Measurements from ENCODE around the gene CCRL2.
"Not testable (repeated sequence)": the region's sequence is repeated elsewhere in the genome, so short reads cannot be mapped to it uniquely, and the experiment has no call there.

The CCRL2 gene

DNA sequence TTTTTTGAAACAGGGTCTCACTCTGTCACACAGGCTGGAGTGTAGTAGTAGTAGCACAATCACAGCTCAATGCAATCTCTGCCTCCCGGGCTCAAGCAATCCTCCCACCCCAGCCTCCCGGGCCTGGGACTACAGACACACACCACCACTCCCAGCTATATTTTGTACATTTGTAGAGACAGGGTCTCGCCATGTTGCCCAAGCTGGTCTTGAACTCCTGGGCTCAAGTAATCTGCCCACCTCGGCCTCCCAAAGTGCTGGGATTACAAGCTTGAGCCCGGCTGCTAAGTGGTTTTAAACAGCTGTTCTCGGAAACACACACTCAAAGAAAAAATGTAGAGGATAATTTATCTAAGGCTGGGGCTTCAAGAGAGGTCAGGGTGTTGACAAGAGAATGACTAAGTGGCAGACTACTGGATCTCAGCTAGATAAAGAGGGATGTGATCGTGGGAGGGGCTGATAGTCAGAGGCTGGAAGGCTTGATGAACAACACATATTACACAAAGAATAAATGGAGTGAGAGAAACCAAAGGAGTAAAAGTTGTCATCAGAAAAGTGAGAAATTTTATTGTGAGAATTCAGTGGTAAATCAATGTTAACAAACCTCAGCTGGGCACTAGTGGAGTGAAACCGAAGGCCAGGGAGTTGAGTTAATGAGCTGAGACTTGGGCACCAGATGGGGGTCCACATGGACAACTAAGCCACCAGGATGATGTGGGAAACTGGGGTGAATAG, 6.9 kb upstream of the CCRL2 start:
- Mint-ChIP-seq H3K36me3 (ENCODE audit: insufficient read depth) (peaks cover 2% of the 10 kb centered on the region), H3K27me3 (no peaks in the 10 kb centered on the region), H3K4me1 (no peaks in the 10 kb centered on the region), H3K9me3 (no peaks in the 10 kb centered on the region), H3K4me3 (no peak overlapping the region), H3K27ac (ENCODE audit: low read depth) (no peak overlapping the region)
- DNase-seq (ENCODE audit: low spot score in 2 of 2): no peak
- ATAC-seq (replicated peaks; ENCODE audit: extremely low read depth, poor library complexity, severe bottlenecking): no peak

DNA sequence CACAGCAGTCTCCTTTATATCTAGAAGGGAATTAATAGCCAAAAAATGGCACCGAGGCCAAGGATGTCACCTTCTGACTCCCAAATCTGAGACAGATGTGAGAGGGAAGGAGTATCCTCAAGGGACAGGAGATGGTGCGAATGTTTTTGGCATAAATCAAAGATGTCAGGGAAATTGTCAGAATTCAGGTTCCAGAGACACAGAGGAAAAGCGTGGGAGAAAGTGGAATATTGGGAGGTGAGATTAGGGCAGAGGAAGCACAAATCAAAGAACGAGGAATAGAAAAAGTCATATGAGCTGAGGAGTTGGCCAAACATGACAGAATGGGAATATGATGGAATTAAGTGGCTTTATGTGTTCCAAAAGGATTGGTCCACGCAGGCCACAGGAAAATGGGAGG, 6.2 kb upstream of the CCRL2 start:
- DNase-seq (ENCODE audit: low spot score in 2 of 2): no peak
- Mint-ChIP-seq H3K9me3 (no peaks in the 10 kb centered on the region), H3K4me1 (no peaks in the 10 kb centered on the region), H3K27ac (ENCODE audit: low read depth) (no peak overlapping the region), H3K4me3 (no peak overlapping the region), H3K36me3 (ENCODE audit: insufficient read depth) (peaks cover 2% of the 10 kb centered on the region), H3K27me3 (no peaks in the 10 kb centered on the region)
- no peak for ATAC-seq (replicated peaks; ENCODE audit: extremely low read depth, poor library complexity, severe bottlenecking)

DNA sequence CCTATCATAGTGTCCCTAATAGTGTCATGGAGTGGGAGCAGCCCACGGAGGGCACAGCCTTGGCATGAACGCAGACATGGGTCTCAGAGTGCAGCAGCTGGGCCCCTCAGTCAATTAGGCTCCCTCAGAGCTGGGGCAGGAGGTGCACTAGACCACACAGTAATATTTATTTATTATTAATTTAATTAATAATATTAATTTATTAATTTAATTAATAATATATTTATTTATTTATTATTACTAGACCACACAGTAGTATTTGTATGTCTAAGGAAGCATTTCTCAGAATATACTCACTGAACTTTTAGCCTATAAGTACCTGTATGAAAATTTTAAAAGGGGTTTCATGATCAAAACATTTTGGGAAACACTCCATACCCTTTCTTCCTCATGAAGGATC, 5.5 kb upstream of the CCRL2 start:
- ATAC-seq (replicated peaks; ENCODE audit: extremely low read depth, poor library complexity, severe bottlenecking) (no peak), DNase-seq (ENCODE audit: low spot score in 2 of 2) (no peak)
- H3K27ac Mint-ChIP-seq (ENCODE audit: low read depth): no peak overlapping the region
- H3K4me3 Mint-ChIP-seq: no peak overlapping the region
- H3K27me3 Mint-ChIP-seq: no peaks in the 10 kb centered on the region
- no peaks in the 10 kb centered on the region for H3K9me3 Mint-ChIP-seq
- H3K36me3 Mint-ChIP-seq (ENCODE audit: insufficient read depth): peaks cover 2% of the 10 kb centered on the region
- peaks cover 2% of the 10 kb centered on the region for H3K4me1 Mint-ChIP-seq

DNA sequence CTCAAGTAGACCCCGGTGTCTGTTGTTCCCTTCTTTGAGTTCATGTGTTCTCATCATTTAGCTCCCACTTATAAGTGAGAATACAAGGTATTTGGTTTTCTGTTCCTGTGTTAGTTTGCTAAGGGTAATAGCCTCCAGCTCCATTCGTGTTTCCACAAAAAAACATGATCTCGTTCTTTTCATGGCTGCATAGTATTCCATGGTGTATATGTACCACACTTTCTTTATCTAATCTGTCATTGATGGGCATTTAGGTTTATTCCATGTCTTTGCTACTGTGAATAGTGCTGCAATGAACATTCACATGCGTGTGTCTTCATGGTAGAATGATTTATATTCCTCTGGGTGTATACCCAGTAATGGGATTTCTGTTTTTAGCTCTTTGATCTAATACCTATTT, 4.2 kb upstream of the CCRL2 start:
- DNase-seq (ENCODE audit: low spot score in 2 of 2); ATAC-seq (replicated peaks; ENCODE audit: extremely low read depth, poor library complexity, severe bottlenecking); H3K36me3 Mint-ChIP-seq (ENCODE audit: insufficient read depth); H3K27ac Mint-ChIP-seq (ENCODE audit: low read depth); H3K9me3 Mint-ChIP-seq; H3K4me3 Mint-ChIP-seq; H3K27me3 Mint-ChIP-seq: not testable (repeated sequence)
- peaks cover 14% of the 10 kb centered on the region for H3K4me1 Mint-ChIP-seq

DNA sequence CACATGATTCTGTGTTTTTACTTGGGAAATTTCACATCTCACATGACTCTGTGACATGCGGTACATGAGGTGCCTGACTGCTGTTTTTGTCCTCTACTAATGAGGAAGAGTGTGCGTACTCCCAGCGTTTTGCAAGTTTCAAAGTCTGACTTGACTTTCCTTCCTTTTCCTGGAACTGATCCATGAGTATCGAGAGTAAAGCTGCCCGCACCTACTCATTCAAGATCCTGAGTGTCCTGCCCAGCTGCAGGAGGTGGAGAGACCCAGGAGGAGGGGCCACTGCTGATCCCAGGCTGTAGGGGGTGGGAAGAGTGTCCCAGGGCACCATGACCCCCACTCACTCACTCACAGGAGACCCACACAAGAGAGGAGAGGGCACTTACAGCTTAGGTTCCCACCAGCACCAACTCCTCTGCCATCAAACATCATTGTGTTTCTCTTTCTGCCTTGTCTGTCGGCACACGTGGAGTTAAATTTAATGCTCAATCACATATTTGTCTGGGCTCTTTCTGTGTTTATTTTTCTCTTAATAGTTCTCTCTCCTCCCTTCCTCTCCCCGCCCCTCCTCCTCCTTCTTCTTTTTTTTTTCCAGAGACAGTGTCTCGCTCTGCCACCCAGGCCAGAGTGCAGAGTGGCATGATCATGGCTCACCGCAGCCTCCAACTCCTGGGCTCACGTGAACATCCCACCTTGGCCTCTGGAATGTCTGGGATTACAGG, 1.6 kb upstream of the CCRL2 start:
- no peaks in the 10 kb centered on the region for H3K27me3 Mint-ChIP-seq
- peaks cover 2% of the 10 kb centered on the region for H3K36me3 Mint-ChIP-seq (ENCODE audit: insufficient read depth)
- H3K27ac Mint-ChIP-seq (ENCODE audit: low read depth): peak overlapping the region; percentile 99
- no peak overlapping the region for H3K4me3 Mint-ChIP-seq
- DNase-seq (ENCODE audit: low spot score in 2 of 2) (no peak), ATAC-seq (replicated peaks; ENCODE audit: extremely low read depth, poor library complexity, severe bottlenecking) (no peak)
- peaks cover 27% of the 10 kb centered on the region for H3K4me1 Mint-ChIP-seq
- no peaks in the 10 kb centered on the region for H3K9me3 Mint-ChIP-seq

DNA sequence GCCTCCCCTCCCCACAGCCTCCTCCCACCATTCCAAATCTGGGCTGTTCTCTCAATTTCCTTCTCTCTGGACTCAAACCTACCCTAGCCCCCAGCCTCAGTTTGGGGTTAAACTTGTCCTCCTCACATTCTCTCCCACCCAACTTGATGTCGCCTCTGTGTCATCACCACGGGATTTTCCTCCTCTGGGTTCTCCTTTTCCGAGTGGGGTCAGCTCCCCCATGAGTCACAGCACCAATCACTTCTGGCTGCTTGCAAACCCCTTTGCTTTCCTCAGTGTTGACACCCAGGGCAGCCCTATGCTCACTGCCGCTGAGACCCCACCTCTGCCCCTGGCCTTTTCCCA, 644 bp upstream of the CCRL2 start:
- no peak for DNase-seq (ENCODE audit: low spot score in 2 of 2)
- no peaks in the 10 kb centered on the region for H3K27me3 Mint-ChIP-seq
- no peaks in the 10 kb centered on the region for H3K9me3 Mint-ChIP-seq
- H3K4me3 Mint-ChIP-seq: no peak overlapping the region
- H3K36me3 Mint-ChIP-seq (ENCODE audit: insufficient read depth): peaks cover 2% of the 10 kb centered on the region
- H3K27ac Mint-ChIP-seq (ENCODE audit: low read depth): peak overlapping the region; percentile 99
- H3K4me1 Mint-ChIP-seq: peaks cover 27% of the 10 kb centered on the region
- no peak for ATAC-seq (replicated peaks; ENCODE audit: extremely low read depth, poor library complexity, severe bottlenecking)

DNA sequence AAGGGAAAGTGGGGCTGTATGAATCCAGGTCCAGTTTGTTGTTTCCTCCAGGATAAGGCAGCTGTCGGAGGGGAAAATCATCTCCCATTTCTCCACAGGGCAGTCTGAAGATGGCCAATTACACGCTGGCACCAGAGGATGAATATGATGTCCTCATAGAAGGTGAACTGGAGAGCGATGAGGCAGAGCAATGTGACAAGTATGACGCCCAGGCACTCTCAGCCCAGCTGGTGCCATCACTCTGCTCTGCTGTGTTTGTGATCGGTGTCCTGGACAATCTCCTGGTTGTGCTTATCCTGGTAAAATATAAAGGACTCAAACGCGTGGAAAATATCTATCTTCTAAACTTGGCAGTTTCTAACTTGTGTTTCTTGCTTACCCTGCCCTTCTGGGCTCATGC, 911 bp downstream of the CCRL2 start:
- Mint-ChIP-seq H3K4me3 (peak overlapping the region; percentile 86), H3K36me3 (ENCODE audit: insufficient read depth) (peaks cover 2% of the 10 kb centered on the region), H3K27ac (ENCODE audit: low read depth) (peak overlapping the region; percentile 99), H3K9me3 (no peaks in the 10 kb centered on the region), H3K27me3 (no peaks in the 10 kb centered on the region), H3K4me1 (peaks cover 27% of the 10 kb centered on the region)
- no peak for ATAC-seq (replicated peaks; ENCODE audit: extremely low read depth, poor library complexity, severe bottlenecking)
- DNase-seq (ENCODE audit: low spot score in 2 of 2): no peak

DNA sequence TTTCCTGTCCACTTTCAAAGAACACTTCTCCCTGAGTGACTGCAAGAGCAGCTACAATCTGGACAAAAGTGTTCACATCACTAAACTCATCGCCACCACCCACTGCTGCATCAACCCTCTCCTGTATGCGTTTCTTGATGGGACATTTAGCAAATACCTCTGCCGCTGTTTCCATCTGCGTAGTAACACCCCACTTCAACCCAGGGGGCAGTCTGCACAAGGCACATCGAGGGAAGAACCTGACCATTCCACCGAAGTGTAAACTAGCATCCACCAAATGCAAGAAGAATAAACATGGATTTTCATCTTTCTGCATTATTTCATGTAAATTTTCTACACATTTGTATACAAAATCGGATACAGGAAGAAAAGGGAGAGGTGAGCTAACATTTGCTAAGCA, 1.8 kb downstream of the CCRL2 start:
- Mint-ChIP-seq H3K27ac (ENCODE audit: low read depth) (no peak overlapping the region), H3K4me1 (peaks cover 27% of the 10 kb centered on the region), H3K9me3 (no peaks in the 10 kb centered on the region), H3K4me3 (no peak overlapping the region), H3K36me3 (ENCODE audit: insufficient read depth) (peaks cover 2% of the 10 kb centered on the region), H3K27me3 (no peaks in the 10 kb centered on the region)
- no peak for DNase-seq (ENCODE audit: low spot score in 2 of 2)
- ATAC-seq (replicated peaks; ENCODE audit: extremely low read depth, poor library complexity, severe bottlenecking): no peak

DNA sequence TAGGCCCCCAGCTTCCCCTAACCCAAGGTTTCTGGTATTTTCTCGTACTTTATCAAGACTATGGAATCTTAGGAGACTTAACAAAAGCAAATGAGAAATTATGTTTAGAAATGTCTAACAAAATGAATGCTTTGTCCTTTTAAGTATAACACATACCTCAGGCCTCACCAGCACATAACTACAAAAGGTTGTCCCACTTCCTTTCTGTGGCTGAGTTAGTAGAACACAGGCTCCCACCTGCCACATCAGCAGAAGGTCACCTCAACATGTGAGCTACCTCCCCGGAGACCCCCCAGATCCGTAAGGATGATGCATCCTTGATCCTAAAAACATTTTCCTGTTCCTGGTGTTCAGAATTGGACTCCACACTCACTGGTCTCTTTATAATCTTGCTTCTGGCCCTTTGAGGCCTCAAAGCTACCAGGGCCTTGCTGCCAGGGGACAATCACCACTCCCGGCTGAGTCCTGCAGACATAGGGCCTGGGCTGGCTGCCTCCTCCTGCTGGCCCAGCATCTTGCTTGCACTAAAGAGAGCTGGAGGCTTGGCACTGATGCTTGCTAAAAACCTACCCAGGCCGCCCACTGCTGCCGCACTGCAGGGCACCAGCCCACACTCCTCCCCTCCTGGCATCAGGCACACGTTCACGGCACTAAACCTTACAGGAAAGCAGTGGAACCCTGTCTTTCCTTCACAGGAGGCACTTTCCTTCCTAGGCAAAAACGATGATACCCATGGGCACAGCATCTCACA, 2.9 kb downstream of the CCRL2 start:
- H3K27ac Mint-ChIP-seq (ENCODE audit: low read depth): peak overlapping the region; percentile 32
- H3K27me3 Mint-ChIP-seq: no peaks in the 10 kb centered on the region
- no peaks in the 10 kb centered on the region for H3K9me3 Mint-ChIP-seq
- no peak for ATAC-seq (replicated peaks; ENCODE audit: extremely low read depth, poor library complexity, severe bottlenecking)
- peaks cover 27% of the 10 kb centered on the region for H3K4me1 Mint-ChIP-seq
- no peak for DNase-seq (ENCODE audit: low spot score in 2 of 2)
- no peak overlapping the region for H3K4me3 Mint-ChIP-seq
- H3K36me3 Mint-ChIP-seq (ENCODE audit: insufficient read depth): no peaks in the 10 kb centered on the region

DNA sequence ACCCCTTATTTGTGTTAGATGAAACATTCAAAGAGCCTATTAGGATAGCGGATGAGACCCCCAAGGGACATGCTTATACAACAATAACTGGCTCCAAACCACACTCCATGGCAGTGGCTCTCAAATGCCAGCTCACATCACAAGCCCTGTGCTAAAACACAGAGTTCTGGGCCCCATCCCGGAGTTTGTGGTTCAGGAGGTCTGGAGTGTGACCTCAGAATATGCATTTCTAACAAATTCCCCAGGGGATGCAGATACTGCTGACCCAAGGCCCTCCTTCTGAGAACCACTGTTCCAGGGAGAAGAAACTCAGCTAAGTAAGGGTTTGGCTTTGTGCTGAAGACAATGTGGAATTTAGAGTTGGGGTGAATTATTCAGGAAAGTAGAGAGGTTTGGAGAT, 3.6 kb downstream of the CCRL2 start:
- H3K27ac Mint-ChIP-seq (ENCODE audit: low read depth): no peak overlapping the region
- no peaks in the 10 kb centered on the region for H3K9me3 Mint-ChIP-seq
- H3K4me1 Mint-ChIP-seq: peaks cover 27% of the 10 kb centered on the region

DNA sequence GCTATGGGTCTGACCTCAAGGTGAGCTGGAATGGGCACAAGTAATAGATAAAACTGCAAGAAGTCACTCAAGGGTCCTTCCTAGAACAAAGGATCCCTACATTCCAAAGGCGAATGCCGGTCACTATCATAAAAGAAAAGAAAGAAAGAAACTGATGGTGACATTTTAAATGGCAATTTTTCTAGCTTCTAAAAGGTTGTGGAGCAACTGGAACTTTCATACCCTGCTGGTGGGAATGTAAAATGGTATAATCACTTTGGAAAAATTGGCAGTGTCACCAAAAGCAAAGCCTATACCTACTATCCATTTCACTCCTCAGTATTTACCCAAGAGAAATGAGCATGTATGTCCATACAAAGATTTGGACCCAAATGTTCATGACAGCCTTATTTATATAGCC, 4.2 kb downstream of the CCRL2 start:
- DNase-seq (ENCODE audit: low spot score in 2 of 2) (no peak), ATAC-seq (replicated peaks; ENCODE audit: extremely low read depth, poor library complexity, severe bottlenecking) (no peak)
- no peaks in the 10 kb centered on the region for H3K36me3 Mint-ChIP-seq (ENCODE audit: insufficient read depth)
- peaks cover 27% of the 10 kb centered on the region for H3K4me1 Mint-ChIP-seq
- H3K27me3 Mint-ChIP-seq: no peaks in the 10 kb centered on the region
- H3K27ac Mint-ChIP-seq (ENCODE audit: low read depth): no peak overlapping the region
- H3K4me3 Mint-ChIP-seq: no peak overlapping the region
- no peaks in the 10 kb centered on the region for H3K9me3 Mint-ChIP-seq

More for the DNA sequence above, 3.6 kb downstream of the CCRL2 start:
- DNase-seq (ENCODE audit: low spot score in 2 of 2) (no peak), ATAC-seq (replicated peaks; ENCODE audit: extremely low read depth, poor library complexity, severe bottlenecking) (no peak)
- no peak overlapping the region for H3K4me3 Mint-ChIP-seq
- no peaks in the 10 kb centered on the region for H3K36me3 Mint-ChIP-seq (ENCODE audit: insufficient read depth)
- H3K27me3 Mint-ChIP-seq: no peaks in the 10 kb centered on the region

DNA sequence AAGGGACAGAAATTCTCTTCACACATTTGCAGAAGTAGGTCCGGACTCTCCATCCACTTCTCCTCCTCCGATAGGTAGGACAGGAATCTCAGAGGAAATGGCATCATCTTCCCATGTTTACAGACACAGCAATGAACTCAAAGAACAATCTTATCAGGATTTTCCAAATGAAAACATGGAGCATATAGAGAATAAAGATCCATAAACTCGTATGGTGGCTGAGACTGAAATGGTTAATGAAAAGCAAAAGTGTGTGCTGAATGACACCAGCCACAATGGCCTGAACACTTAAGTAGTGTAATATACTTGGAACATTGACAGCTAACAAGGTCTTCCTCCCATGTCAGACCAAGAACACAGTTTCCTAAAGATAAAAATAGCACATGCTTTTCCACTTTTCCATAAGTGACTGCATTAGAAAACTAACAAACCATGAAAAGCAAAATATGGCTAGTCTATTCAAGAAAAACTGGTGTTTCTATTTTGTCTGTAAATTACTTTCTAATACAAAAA, 5.8 kb downstream of the CCRL2 start:
- Mint-ChIP-seq H3K27ac (ENCODE audit: low read depth) (no peak overlapping the region), H3K9me3 (no peaks in the 10 kb centered on the region), H3K36me3 (ENCODE audit: insufficient read depth) (no peaks in the 10 kb centered on the region), H3K27me3 (no peaks in the 10 kb centered on the region), H3K4me3 (no peak overlapping the region), H3K4me1 (peaks cover 14% of the 10 kb centered on the region)
- no peak for DNase-seq (ENCODE audit: low spot score in 2 of 2)
- ATAC-seq (replicated peaks; ENCODE audit: extremely low read depth, poor library complexity, severe bottlenecking): no peak

DNA sequence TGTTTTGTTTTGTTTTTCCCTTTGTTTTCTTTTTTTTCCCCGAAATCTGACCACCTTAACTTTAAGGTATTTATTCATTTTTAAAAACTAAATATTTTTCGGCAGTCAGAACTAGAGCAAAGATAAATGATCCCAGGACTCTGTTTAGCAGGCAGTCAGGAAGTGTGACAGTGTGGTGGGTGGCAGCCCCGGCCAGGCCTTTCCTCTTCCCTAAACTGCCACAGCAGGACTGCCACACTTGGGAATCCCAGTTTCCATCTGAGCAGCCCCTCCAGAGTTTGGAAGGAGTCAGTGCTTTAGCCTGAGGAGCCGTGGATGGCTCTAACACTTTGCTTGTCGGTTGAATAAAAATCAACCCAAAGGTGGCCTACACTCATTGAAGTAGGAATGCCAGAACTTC, 6.9 kb downstream of the CCRL2 start:
- no peaks in the 10 kb centered on the region for H3K9me3 Mint-ChIP-seq
- no peak overlapping the region for H3K4me3 Mint-ChIP-seq
- DNase-seq (ENCODE audit: low spot score in 2 of 2) (no peak), ATAC-seq (replicated peaks; ENCODE audit: extremely low read depth, poor library complexity, severe bottlenecking) (no peak)
- no peak overlapping the region for H3K27ac Mint-ChIP-seq (ENCODE audit: low read depth)
- peaks cover 8% of the 10 kb centered on the region for H3K4me1 Mint-ChIP-seq
- H3K36me3 Mint-ChIP-seq (ENCODE audit: insufficient read depth): no peaks in the 10 kb centered on the region
- no peaks in the 10 kb centered on the region for H3K27me3 Mint-ChIP-seq
